HG02885 (cell line): ENCODE results near the gene CACNG4.
"Not testable (repeated sequence)": the region's sequence is repeated elsewhere in the genome, so short reads cannot be mapped to it uniquely, and the experiment has no call there.

Source experiments
- ATAC-seq: cut with Tn5 transposase; IDR thresholded peaks from one replicate; pipeline ENCODE4 v1.9.1; 2021; ENCODE audit warnings: mild to moderate bottlenecking; ENCODE audit not compliant: unreplicated experiment, poor library complexity

Gene CACNG4

GRCh38 chr17:66960613-66961012 lies 3.9 kb upstream of the CACNG4 start:
- no peak for ATAC-seq

DNA sequence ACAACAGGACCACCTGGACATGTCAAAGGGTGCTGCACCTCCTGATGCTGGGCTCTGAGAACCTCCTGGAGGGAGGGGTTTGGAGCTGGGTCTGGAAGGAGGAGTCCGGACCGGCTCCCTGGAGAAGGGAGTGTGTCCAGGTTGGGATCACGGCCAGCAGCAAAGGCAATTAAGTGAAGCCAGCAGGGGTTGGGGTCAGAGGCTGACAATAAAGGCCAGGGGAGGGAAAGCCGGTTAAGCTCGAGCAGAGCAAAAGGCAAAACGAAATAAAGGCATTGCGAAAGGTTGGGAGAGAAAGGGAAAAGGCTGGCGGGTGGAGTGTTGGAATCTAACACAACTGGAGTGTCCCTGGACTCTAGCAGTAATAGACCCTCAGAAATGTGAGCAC lies 992 bp upstream of the CACNG4 start:
- ATAC-seq: no peak

DNA sequence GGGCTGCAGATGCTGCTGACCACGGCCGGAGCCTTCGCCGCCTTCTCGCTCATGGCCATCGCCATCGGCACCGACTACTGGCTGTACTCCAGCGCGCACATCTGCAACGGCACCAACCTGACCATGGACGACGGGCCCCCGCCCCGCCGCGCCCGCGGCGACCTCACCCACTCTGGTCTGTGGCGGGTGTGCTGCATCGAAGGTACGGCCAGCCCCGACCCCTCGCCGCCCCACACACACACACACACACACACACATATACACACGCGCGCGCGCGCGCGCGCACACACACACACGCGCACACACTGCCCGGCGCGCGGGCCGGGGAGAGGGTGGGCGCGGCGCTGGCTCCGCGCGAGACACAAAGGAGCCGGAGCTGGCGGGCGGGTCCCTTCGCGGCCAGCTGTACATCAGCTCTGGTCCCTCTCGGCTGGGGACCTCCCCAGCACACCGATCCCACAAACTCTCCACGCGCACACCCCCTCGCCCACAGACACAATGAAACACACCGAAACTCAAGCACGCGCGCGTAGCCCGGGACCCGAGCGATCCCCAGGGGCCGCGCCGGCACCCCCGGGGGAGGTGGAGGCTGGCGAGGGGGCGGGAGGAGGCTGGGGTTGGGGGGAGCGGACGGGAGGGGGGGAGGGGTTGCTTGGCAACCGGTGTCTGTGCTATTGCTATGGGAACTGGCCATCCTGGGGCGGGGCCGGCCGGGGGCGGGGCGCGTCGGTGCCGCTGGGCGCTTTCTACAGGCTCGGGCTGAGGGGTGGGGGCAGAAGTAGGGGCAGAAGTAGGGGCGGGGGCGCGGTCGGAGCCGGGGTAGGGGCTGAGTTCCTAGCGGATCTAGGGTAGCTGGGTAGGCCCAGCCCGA lies 658 bp downstream of the CACNG4 start:
- no peak for ATAC-seq

- ATAC-seq: no peak
Observed at GRCh38 chr17:66965801-66966262, 1.3 kb downstream of the CACNG4 start.

GRCh38 chr17:66966298-66966697 lies 1.8 kb downstream of the CACNG4 start:
- ATAC-seq: no peak

GRCh38 chr17:66966704-66967418 lies 2.4 kb downstream of the CACNG4 start:
- ATAC-seq: no peak

GRCh38 chr17:66967837-66968543 lies 3.5 kb downstream of the CACNG4 start:
- no peak for ATAC-seq

DNA sequence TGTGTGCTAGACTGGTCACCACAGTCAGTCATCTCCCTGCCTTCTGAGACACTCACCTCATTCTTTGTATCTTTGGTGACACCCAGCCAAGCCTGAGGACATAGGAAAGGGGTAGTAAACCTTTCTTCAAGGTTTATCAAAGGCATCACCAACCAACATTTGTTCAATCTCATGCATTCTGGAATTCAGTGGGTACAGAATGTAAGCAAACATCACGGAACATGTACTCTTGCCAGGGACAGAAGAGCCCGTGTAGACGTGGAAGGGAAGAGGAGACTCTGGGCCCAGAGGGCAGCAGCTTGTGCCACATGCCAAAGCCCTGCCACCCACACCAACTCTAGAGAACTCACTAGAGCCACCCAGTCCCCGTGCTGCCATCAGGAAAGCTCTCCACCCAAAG lies 4.4 kb downstream of the CACNG4 start:
- ATAC-seq: no peak

- ATAC-seq: no peak
Observed at GRCh38 chr17:66970140-66970539, 5.6 kb downstream of the CACNG4 start.

GRCh38 chr17:66970797-66971196 lies 6.3 kb downstream of the CACNG4 start:
- no peak for ATAC-seq

DNA sequence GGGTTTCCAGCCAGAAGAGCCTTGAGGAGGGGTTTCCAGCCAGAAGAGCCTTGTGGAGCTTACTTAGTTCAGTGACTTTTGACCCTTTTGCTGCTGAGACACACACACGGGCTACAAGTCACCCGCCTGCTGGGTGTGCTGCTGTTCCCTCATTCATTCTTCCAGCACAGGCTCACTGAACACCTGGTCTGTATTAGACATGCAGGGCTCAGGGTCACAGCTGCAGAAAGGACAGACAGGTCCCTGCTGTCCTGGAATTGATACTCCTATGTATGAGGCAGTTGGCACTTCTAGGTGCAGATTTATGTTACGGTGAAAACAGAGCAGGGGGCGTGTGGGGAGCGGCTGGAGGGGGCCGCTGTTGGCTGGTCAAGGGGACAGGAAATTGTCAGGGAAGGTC lies 6.8 kb downstream of the CACNG4 start:
- no peak for ATAC-seq

- no peak for ATAC-seq
Observed at GRCh38 chr17:66971730-66972441, 7.4 kb downstream of the CACNG4 start.

DNA sequence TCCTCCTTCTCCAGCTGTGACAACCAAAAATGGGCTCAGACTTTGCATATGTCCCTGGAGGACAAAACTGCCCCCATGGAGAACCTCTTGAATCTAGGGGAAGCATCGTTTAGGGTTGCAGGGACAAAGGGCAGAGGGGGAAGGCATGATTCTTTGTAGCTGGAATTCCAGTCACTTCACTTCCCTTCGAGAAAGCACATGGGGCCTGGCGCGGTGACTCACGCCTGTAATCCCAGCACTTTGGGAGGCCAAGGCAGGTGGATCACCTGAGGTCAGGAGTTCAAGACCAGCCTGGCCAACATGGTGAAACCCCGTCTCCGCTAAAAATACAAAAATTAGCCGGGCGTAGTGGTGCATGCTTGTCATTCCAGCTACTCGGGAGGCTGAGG lies 7.9 kb downstream of the CACNG4 start:
- not testable (repeated sequence) for ATAC-seq

DNA sequence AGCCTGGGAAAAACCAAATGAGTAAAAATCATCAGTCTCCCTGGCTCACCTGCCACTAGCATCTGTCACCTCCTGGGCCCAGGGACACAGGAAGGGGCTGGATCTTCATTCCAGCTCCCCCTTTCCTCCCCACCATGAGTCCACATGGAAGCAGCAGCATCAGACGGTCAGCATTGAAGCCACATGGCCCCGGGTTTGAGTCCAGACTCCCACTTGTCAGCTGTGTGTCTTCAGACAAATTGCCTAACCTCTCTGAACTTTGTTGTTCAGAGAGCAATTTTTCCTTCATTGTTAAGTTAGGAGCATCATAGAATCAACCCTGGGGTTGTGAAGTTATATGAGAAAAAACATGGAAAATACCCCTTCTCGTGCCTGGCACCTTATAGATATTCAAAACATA lies 10.7 kb downstream of the CACNG4 start:
- no peak for ATAC-seq

DNA sequence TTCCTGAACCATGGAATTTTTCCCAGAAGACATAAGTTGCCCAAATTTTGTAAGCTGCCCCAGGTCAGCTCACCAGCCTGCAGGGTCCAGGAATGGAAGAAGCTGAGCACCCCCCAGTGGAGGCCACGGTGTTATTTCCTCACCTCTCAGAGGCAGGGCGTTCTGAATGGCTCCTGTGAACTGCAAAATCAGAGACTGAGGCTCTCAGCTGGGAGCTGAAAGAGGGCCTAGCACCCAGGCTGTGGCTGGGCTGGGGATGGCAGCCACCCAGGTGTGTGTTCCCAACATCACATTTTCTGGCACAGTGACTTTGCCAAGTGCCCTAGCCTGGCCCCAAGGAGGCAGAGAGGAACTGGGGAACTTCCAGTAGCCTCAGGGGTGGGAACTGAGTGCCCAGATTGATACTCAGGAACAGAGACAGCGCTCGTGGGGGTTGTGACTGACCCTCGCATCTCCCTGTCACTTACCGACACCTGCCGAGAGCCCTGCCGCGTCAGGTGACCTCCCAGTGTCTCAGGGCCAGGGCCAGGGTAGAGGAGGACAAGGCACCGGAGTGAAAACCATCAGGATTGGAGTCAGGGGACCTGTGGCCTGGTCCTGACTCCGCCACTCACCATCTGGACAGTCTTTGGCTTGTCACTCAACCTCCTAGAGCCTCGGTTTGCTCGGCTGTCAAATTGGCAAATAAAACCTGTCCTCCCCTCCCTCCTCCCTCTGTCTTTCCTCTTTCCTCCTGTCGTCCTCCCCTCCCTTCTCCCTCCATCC lies 11.3 kb downstream of the CACNG4 start:
- no peak for ATAC-seq

- no peak for ATAC-seq
Observed at GRCh38 chr17:66976379-66976663, 11.8 kb downstream of the CACNG4 start.

DNA sequence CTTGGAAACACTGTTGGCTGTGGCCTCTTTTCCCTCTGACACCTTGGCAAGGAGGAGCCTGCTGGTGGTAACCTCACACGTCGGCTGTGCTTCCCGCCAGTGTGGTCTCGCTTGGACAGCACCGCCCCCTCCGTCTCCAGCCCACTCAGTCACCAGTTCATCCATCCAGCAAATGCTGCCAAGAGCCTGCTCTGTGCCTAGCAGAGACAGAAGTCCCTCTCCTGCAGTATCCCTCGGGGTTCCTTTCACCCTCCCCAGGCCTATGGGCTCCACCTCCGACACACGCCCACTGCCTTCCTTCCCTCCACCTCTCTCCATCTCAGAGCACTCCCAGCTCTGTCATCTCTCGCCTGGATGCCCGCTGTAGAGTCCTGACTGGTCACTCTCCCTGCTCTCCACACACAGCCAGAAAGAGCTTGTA lies 12.3 kb downstream of the CACNG4 start:
- ATAC-seq: no peak

DNA sequence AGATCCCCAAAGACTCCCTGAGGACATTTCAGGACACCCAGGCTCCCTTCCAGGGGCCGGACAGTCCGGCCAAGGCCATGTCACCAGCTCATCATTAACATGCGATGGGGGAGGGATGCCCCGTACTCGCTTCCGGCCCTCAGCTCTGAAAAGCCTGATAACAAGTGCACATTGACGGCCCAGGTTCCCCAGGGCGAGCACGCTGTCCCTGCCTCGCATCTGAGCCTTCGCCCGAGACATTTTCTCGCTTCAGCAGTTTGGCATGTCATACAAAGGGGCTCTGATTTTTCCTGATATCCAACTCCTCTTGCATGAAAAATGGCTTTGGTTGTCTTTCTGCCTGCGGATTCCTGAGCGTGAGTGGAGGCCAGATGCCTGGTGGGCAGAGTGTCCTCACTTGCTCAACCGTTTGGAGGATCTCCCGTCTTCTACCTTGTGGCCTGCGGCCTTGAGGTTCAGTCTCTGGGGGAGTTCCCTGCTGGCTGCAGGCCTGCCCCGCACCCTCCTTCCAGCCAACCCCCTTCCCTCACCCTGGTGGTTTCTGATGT lies 14.1 kb downstream of the CACNG4 start:
- no peak for ATAC-seq

DNA sequence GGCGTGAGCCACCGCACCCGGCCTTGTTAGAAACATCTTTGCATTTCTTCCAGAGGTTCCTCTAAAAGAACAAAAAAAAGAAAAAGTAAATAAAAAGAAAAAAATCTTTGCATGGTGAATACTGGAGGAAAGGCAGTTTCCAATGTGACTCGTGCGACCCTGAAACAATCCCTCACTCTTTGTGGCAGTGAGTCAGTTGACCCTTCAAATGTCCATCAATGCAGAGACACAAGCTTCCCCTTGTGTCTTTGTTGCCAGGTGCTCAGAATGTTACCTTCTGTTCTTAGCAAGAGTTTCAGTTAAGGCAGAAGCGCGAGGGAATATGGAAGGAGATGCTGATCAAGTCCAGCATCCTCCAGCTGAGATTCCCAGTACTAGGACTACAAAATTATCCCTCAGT lies 16.4 kb downstream of the CACNG4 start:
- no peak for ATAC-seq
